Hematopoietic multipotent progenitor cell treated with erythropoietin and hydrocortisone succinate and interleukin-3 and kit ligand, for 6 days (in vitro differentiated cells): ENCODE measurements around the gene ITCH.
"Not testable (repeated sequence)": the region's sequence is repeated elsewhere in the genome, so short reads cannot be mapped to it uniquely, and the experiment has no call there.

Source experiments
- DNase-seq: peaks from one replicate; pipeline ENCODE4 v3.0.0-alpha.2; 2015

Gene ITCH

DNA sequence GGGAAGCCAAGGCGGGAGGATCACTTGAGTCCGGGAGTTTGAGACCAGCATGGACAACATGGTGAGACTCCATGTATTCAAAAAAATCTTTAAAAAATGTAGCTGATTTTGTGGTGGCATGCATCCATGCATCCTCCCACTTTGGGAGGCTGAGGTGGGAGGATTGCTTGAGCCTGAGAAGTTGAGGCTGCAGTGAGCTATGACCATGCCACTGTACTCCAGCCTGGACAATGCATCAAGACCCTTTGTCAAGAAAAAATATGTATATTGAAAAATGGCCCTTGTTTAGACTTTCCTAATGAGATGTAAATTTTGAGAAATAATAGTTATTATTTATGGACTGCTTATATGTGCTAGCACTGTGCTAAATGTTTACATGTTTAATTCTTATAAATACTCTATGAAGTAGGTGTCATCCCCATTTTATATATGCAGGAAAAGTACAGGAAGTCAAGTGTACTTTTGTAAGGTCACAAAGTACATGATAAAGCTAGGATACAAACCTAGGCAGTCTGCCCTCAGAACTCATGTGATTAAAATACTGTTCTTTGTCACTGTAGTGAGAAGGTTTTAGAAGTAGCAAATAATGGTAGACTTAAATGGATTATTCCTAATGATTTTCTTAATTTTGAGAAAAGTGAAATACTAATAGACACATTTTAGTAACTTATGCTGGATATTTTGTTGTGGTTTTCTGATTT, 58.8 kb downstream of the ITCH start:
- DNase-seq, result no peak

DNA sequence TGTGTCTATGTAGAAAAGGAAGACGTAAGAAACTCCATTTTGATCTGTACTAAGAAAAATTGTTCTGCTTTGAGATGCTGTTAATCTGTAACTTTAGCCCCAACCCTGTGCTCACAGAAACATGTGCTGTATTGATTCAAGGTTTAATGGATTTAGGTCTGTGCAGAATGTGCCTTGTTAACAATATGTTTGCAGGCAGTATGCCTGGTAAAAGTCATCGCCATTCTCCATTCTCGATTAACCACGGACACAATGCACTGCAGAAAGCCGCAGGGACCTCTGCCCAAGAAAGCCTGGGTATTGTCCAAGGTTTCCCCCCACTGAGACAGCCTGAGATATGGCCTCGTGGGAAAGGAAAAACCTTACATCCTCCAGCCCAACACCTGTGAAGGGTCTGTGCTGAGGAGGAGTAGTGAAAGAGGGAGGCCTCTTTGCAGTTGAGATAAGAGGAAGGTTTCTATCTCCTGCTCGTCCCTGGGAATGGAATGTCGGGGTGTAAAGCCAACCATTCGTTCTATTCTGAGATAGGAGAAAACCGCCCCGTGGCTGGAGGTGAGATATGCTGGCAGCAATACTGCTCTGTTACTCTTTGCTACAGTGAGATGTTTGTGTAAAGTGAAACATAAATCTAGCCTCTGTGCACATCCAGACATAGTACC, 62.1 kb downstream of the ITCH start:
- DNase-seq, result not testable (repeated sequence)

DNA sequence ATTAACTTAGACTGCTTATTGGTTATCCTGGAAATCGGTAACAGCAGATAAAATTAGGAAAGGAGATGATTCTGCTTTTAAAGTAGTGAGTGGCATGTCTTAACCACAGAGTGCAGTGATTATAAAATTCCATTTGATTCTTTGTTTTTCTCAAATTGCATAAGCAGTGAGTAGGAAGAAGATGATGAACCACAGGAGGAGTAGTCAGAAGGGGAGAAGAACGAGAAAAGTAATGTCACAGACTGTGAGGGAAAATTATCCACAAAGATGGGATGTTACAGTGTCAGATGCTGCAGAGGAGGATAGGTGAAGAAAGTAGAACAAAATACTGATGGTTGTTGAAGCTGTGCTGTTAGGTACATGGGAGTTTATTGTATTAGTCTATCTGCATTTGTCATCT, 63.0 kb downstream of the ITCH start:
- no peak for DNase-seq

DNA sequence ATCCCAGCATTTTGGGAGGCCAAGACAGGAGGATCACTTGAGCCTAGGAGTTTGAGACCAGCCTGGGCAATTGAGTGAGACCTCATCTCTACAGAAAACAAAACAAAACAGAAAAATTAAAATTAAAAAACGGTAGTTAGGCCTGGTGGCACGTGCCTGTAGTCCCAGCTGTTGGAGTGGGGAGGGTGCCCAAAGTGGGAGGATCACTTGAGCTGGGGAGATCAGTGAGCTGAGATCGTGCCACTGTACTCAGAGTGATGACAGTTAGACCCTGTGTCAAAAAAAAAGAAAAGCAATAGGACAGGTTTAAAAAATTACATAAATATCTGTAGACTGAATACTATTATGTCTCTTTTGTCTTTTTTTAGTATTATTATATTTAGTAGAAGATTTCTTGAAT, 64.3 kb downstream of the ITCH start:
- no peak for DNase-seq

DNA sequence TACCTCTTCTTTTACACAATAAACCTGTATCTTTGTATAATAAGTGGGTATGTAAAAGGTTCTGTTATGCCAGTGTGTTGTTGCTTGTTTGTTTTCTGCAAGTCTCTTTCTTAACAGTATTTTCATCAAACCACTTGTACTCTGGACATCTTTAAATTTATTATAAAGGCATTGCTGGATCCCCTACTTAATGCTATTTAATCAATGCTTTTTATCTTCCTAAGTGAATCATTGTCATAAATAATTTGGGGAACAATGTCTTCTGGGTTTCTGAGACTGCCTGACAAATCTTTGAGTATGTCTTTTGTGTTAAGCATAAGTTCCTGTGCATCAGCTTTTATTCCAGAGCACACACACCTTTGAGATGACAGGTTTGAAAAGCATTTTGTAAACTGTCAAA, 64.7 kb downstream of the ITCH start:
- DNase-seq, result no peak

DNA sequence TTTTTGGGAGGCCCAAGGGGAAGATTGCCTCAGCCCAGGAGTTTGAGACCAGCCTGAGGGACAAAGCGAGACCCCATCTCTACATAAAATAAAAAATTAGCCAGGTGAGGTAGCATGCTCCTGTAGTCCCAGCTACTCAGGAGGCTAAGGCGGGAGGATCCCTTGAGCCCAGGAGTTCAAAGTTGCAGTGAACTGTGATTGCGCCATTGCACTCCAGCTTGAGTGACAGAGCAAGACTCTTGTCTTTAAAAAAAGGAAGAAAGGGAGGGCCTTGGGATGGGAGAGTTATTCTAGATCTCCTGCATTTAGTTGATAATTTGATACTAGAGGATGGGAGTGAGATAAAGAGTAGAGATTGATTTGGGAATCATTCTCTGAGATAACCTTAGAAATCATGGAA, 68.1 kb downstream of the ITCH start:
- no peak for DNase-seq

DNA sequence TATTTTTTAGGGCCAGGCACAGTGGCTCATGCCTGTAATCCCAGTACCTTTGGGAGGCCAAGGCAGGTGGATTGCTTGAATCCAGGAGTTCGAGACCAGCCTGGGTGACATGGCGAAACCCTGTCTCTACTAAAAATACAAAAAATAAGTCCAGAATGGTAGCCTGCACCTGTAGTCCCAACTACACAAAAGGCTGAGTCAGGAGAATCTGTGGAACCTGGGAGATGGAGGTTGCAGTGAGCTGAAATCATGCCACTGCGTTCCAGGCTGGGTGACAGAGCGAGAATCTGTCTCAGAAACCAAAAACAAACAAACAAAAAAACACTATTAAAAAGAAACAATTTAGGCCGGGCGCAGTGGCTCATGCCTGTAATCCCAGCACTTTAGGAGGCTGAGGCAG, 69.6 kb downstream of the ITCH start:
- not testable (repeated sequence) for DNase-seq

DNA sequence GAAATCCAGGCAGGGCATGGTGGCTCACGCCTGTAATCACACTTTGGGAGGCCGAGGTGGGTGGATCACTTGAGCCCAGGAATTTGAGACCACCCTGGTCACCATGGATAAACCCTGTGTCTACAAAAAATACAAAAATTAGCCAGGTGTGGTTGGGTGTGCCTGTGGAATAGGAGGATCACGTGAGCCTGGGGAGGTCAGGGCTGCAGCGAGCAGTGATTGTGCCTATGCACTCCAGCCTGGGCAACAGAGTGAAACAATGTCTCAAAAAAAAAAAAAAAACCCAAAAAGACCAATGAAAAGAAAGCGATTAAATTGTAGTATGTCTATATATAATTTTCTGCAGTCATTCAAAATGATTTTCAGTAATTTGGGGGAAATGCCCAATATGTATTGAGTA, 70.3 kb downstream of the ITCH start:
- no peak for DNase-seq

DNA sequence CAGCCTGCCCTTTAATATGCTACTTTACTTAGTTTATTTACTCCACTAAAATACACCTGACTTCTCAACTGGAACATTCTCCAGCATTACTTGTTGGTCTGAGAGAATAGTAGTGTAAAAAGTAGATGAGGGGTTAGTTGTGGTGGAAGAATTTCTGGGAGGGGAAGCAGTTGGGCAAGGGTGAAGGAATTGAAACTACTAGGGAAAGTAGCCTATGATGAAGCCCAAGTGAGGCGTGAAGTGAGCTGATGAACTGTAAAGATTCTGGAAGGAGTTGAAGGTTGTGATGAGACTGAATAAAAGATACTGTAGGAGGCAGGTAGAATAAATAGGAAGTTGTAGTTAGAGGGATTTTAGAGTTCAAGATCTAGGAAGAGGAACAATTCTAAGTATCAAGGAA, 72.5 kb downstream of the ITCH start:
- no peak for DNase-seq

DNA sequence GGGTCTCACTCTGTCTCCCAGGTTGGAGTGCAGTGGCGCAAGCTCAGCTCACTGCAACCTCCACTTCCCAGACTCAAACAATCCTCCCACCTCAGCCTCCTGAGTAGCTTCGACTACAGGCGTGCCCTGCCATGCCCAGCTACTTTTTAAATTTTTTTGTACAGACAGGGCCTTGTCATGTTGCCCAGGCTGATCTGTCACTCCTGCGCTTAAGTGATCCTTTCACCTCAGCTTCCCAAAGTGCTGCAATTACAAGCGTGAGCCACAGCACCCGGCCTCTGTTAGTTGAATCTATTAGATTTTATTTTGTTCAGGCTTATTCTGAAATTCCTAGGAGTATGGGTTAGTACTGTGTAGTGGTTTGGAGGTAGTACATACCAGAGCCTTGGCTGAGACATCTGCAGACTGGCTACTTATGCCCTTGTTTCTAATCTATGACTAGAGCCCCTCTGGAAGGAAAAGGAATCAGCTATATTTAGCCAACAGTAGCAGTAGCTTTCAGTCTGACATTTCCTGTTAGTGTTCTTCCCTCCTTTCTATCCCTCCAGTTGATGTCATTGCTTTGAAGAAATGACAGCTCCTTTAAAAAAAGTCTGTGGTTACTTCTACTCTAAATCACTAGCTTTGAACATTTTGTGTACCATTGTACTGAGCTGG, 74.4 kb downstream of the ITCH start:
- no peak for DNase-seq

DNA sequence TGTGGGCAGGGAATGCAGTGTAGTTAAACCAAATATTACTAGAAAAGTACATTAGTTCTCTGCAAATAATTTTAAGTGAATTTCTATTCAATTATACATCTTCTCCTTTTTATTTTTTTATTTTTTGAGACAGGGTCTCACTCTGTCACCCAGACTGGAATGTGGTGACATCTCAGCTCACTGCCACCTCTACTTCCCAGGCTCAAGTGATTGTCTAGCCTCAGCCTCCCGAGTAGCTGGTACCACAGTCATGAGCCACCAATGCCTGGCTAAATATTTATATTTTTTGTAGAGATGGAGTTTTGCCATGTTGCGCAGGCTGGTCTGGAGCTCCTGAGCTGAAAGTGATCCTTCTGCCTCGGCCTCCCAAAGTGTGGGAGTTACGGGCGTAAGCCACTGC, 76.1 kb downstream of the ITCH start:
- DNase-seq, result no peak

DNA sequence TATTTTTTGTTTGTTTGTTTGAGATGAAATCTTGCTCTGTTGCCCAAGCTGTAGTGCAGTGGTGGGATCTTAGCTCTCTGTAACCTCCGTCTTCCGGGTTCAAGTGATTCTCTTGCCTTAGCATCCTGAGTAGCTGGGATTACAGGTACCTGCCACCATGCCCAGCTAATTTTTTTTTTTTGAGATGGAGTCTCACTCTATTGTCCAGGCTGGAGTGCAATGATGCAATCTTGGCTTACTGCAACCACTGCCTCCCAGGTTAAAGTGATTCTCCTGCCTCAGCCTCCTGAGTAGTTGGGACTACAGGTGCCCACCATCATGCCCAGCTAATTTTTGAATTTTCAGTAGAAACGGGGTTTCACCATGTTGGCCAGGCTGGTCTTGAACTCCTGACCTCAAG, 78.3 kb downstream of the ITCH start:
- not testable (repeated sequence) for DNase-seq

DNA sequence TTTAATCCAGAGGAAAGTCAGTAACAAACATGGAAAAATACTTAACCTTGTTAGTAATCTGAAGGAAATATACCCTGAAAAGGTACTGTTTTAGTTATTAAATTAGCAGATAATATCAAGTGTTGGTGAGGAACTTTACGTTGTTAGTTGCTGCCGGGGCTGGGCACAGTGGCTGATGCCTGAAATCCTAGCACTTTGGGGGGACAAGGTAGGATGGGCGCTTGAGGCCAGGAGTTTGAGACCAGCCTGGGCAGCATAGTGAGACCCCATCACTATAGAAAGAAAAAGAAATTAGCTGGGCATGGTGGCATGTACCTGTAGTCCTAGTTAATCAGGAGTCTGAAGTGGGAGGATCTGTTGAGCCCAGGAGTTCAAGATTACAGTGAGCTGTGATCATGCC, 80.5 kb downstream of the ITCH start:
- DNase-seq, result no peak

DNA sequence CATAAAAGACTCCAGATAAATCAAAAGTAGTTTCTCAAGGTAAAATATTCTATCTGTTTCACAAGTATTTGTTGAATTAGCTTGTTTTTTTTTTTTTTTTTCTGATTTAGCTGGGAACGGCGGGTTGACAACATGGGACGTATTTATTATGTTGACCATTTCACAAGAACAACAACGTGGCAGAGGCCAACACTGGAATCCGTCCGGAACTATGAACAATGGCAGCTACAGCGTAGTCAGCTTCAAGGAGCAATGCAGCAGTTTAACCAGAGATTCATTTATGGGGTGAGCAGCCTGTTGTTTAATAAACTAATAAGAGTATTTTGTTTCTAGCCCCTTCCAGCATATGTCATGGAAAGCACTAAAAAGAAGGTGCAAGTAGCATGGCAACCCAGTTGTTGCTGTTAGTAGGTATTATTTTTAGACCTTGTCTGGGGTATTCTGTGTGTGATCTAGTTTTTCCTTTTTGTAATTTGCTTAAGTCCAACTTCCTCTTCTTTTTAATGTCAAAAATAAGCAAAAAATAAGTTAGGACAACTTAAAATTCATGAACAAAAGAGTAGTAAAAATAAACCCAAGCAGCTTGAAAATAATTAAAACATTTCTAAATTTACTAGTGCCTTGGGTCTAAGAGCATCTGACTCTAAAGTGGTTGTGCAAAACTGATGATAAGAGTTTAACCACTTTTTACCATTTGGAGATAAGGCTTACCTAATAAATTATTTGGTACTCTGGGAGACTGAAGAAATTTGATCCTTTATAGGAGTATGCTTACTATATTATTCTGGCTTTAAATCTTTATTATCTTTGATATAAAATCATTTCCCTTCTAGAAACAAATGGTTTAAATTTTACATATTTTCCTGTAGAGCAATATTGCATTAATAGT, 82.3 kb downstream of the ITCH start:
- no peak for DNase-seq

DNA sequence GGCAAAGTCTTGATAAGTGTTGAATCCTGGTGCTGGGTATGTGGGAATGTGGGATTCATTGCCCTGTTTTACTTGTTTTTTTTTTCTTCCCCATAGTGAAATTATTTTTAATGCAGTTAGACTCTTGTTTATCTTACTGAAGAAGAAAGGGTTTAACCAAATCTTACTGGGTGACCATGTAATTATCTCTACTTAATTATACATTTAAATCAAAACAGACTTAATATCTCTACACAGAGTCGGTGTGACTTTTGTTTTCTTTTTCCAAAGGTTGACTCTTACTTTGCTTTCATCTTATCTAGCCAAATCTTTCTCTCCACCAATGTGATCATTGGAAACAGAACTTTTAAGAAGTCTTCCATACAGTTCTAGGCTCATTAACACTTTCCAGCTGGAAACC, 85.4 kb downstream of the ITCH start:
- no peak for DNase-seq

DNA sequence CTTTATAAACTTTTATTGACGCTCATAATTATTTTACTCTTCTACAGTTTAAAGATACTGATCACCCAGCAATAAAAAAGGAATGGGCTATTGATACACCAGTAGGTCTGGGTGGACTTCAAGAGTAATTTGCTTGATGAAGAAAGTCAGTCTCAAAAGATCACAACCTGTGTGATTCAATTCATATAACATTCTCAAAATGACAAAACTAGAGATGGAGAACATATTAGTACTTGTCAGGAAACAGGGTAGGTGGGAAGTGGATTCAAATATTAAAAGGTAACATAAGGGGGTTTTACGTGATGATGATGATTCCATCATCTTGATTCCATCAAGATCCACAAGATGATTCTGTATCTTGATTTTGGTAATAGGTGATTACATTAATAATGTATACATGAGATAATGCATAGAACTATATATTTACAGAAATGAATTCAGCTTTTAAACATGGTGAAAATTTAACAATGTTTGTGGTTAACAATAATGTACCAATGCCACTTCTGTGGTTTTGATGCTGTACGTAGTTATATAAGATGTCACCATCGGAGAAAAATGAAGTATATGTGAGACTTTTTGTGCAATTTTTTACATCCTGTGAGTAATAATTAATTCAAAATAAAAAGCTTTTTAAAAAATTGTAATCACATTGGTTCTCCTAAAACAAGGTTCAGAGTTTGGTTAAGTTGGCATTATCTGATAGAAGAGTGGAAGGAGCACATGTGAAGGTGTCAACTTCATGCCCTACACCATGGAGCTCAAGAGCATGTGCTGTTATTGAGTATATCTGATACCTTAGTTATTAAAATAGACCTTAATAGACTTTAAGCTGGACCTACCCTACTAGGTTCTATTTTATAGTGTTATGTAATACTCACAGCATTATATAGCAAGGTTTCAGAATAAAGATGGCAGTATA, 86.9 kb downstream of the ITCH start:
- no peak for DNase-seq

DNA sequence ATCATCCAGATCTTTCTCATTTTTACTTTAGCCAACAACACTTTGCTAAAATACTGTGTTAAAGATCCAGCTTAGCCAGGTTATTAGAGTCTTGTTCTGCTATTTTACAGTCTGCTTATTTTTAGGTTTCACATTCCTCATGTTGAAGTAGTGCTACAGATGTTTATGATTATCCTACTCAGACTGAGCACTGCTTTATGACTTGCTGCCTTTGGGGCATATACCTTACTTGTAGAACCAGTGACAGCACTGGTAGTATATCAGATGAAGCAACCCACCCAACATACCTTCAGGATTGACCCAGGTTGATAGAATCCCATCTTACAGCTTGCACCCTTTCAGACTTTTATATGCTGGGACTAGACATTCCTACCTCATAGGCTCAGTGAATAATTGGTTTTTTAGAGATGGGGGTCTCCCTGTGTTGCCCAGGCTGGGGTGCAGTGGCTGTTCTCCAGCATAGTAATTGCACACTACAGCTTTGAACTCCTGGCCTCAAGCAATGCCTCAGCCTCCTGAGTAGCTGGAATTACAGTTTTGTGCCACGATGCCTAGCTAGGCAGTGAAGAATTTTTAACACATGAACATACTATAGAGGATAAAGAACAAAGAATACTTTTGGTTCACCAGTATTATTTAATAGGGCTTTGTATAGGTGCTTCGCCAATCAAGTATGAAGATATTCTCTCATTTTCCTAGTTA, 89.4 kb downstream of the ITCH start:
- DNase-seq, result no peak

DNA sequence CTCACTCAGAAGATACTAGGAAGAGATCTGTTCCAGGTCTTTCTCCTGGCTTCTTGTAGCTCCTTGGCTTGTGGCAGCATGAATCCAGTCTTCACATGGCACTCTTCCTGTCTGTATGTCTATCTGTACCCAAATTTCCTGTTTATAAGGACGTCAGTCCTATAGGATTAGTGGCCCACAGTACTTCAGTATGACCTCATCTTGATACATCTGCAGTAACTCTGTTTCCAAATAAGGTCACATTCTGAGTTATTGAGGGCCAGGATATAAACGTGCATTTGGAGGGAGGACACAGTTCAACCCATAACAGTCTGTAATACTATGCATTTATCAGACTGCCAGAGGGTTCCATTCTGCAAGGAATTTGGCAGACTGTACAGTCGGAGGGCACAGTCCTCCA, 95.6 kb downstream of the ITCH start:
- DNase-seq, result no peak

DNA sequence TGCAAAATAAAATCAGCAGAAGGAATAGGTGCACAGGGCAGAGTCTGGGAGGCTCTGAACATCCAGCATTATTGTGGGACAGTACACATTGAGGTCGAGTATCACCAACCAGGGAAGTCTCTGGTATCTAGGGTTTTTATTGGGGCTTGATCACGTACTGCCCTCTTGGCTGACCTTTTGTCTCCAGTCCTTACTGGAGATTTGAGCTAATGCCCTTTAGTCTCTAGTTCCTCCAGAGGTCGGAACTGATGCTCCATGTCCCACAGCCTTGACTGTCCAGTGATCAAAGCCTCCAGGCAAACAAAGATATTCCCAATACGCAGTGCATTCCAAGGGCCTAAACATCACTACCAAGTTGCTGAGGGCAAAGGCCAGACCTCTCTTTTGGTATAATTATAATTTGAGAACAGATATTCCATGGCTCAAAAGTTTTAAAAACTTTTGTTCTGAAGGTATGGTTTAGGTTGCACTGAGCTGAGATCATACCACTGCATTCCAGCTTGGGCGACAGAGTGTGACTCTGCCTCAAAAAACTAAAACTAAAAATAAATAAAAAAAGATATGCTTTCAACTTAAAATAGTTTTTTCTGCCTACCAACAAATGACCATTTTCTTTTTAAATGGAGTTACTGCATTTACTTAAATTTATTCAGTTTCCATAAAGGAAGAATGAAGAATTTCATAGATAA, 96.3 kb downstream of the ITCH start:
- no peak for DNase-seq

DNA sequence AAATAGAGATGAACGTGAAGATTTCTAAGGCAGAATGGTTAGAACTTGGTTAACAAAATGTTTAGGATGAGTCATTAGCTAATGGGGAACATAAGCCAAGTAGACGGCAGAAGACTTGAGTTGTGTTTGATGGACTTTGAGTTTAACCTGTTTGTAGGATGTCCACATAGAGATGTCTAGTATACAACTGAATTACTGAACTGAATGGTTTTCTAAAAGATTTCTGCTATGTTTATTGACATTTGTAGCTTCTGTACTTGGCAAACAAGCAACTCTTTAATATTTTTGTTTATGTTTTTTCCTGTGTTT, 98.7 kb downstream of the ITCH start:
- no peak for DNase-seq

DNA sequence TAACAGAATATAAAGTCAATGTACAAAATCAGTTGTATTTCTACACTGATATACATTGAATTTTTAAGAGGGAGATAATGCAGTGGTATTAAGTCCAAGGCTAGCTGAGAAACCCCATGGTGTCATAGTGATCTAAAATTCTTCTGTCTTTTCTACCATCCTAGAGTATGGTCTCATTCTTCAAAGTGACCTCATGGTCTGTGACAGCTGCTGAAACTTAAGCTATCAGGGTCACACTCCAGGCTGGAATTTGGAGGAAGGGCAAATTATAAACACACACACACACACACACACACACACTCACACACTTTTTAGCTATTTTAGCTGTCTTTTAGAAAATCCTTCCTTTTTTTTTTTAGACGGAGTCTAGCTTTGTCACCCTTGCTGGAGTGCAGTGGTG, 105.9 kb downstream of the ITCH start:
- DNase-seq, result no peak
